Prostate gland (tissue), 2 donors: ENCODE data around the gene ST6GALNAC5.
"Not testable (repeated sequence)": the region's sequence is repeated elsewhere in the genome, so short reads cannot be mapped to it uniquely, and the experiment has no call there.

Experiments
- POLR2A ChIP-seq: fragments of 450-650 bp; IDR thresholded peaks from one replicate; pipeline ENCODE4 v1.6.1; 2016; ENCODE audit warnings: antibody characterized with exemption, mild to moderate bottlenecking
- POLR2AphosphoS5 ChIP-seq: sonication (generic); formaldehyde crosslinking; IDR thresholded peaks from one replicate; pipeline ENCODE4 v1.6.1; 2017; ENCODE audit warnings: antibody characterized with exemption
- TF ChIP-seq, protein P1 (sequence below), 4 experiments: fragments of 200-600 bp in 2 of 4; fragments of 450-650 bp in 2 of 4; sonication (generic) in 2 of 4; IDR thresholded peaks; 1 replicate in 3 of 4; 2 replicates in 1 of 4; pipeline ENCODE4 v1.5.1; 2016 to 2019; ENCODE audit warnings: antibody characterized with exemption in 4 of 4, mild to moderate bottlenecking in 2 of 4, moderate library complexity in 2 of 4

DNA sequence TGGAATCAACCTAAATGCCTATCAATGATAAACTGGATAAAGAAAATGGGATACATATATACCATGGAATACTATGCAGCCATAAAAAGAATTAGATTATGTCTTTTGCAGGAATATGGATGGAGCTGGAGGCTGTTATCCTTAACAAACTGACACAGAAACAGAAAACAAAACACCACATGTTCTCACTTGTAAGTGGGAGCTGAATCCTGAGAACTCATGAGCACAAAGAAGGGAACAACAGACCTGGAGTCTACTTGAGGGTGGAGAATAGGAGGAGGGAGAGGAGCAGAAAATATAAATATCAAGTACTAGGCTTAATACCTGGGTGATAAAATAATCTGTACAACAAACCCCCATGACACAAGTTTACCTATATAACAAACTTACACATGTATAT lies 44.3 kb upstream of the ST6GALNAC5 start:
- TF ChIP-seq POLR2A, POLR2AphosphoS5: not testable (repeated sequence)
- TF ChIP-seq, protein P1, sequence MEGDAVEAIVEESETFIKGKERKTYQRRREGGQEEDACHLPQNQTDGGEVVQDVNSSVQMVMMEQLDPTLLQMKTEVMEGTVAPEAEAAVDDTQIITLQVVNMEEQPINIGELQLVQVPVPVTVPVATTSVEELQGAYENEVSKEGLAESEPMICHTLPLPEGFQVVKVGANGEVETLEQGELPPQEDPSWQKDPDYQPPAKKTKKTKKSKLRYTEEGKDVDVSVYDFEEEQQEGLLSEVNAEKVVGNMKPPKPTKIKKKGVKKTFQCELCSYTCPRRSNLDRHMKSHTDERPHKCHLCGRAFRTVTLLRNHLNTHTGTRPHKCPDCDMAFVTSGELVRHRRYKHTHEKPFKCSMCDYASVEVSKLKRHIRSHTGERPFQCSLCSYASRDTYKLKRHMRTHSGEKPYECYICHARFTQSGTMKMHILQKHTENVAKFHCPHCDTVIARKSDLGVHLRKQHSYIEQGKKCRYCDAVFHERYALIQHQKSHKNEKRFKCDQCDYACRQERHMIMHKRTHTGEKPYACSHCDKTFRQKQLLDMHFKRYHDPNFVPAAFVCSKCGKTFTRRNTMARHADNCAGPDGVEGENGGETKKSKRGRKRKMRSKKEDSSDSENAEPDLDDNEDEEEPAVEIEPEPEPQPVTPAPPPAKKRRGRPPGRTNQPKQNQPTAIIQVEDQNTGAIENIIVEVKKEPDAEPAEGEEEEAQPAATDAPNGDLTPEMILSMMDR (IDR thresholded peaks at IDR 0.05): not testable (repeated sequence)
